GM19035 (cell line): ENCODE results near the gene CAMK2D.

Source experiments
- ATAC-seq: cut with Tn5 transposase; IDR thresholded peaks from one replicate; pipeline ENCODE4 v1.9.1; 2021; ENCODE audit not compliant: unreplicated experiment

The CAMK2D gene

GRCh38 chr4:113616443-113616842, 145.1 kb downstream of the CAMK2D start:
- no peak for ATAC-seq

GRCh38 chr4:113614414-113614813, 147.1 kb downstream of the CAMK2D start:
- no peak for ATAC-seq

- ATAC-seq: no peak
Measured at GRCh38 chr4:113613503-113613902, 148.0 kb downstream of the CAMK2D start.

- ATAC-seq: no peak
Measured at GRCh38 chr4:113610537-113610936, 151.0 kb downstream of the CAMK2D start.

- ATAC-seq: peak; percentile 67
Measured at GRCh38 chr4:113607998-113608397, 153.5 kb downstream of the CAMK2D start.

- ATAC-seq: no peak
Measured at GRCh38 chr4:113607147-113607720, 154.3 kb downstream of the CAMK2D start.

GRCh38 chr4:113604955-113605354, 156.6 kb downstream of the CAMK2D start:
- no peak for ATAC-seq

- no peak for ATAC-seq
Measured at GRCh38 chr4:113603911-113604310, 157.6 kb downstream of the CAMK2D start.

- ATAC-seq: no peak
Measured at GRCh38 chr4:113602646-113603228, 158.8 kb downstream of the CAMK2D start.

GRCh38 chr4:113601636-113602035, 159.9 kb downstream of the CAMK2D start:
- no peak for ATAC-seq

- no peak for ATAC-seq
Measured at GRCh38 chr4:113596396-113596795, 165.1 kb downstream of the CAMK2D start.

GRCh38 chr4:113594231-113594556, 167.3 kb downstream of the CAMK2D start:
- ATAC-seq: no peak

GRCh38 chr4:113593400-113594230, 167.9 kb downstream of the CAMK2D start:
- ATAC-seq: no peak

- no peak for ATAC-seq
Measured at GRCh38 chr4:113591982-113592381, 169.6 kb downstream of the CAMK2D start.

- ATAC-seq: no peak
Measured at GRCh38 chr4:113588895-113589668, 172.5 kb downstream of the CAMK2D start.

GRCh38 chr4:113587640-113588275, 173.8 kb downstream of the CAMK2D start:
- no peak for ATAC-seq

GRCh38 chr4:113587156-113587555, 174.4 kb downstream of the CAMK2D start:
- ATAC-seq: no peak

GRCh38 chr4:113586072-113586471, 175.5 kb downstream of the CAMK2D start:
- no peak for ATAC-seq

GRCh38 chr4:113584407-113585150, 177.0 kb downstream of the CAMK2D start:
- ATAC-seq: no peak

GRCh38 chr4:113582737-113583136, 178.8 kb downstream of the CAMK2D start:
- ATAC-seq: no peak
